ENCODE results near the gene IL17D. TPM values are rescaled to one million over a fixed set of nuclear protein-coding genes. Genes with fewer than 3 reads are reported as not detected.

IL17D gene
- total and polyA plus RNA-seq, 10 of the 15 experiments (the other 5 are each of a cell fraction or from before 2014, with no cell fraction given): 0.03 to 1.6 (median 0.33) TPM

DNA sequence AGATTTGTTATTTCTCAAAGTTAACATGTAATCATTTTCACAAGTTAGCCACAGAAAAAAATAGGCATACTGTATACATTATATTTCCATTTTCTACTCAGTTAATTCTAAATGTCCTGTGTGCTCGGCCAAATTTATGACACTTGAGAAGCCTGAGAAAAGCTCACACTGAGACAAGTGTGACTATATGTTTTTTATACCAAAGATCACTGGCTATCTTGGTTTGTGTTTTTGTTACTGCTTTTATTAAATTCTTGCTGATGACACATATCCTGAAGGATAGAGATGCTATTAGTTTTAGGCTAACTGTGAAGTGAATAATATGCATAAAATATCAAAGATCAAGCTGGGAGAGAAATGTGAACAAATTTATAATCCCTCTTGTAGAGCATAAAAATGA is 49.3 kb upstream of the IL17D start:
- in situ Hi-C loops (cut with MboI): no loop called here
- Histone ChIP-seq H2AFZ (ENCODE audit: control insufficient read depth, low read depth, low read length) (no peak overlapping the region), H3K36me3 (ENCODE audit: control insufficient read depth in 2 of 2, insufficient read depth in 2 of 2, low read length in 1 of 2) (no peaks in the 10 kb centered on the region), H3K4me3 (no peak overlapping the region), H3K79me2 (ENCODE audit: control insufficient read depth, insufficient read depth, low read length) (no peaks in the 10 kb centered on the region), H3K4me2 (ENCODE audit: control insufficient read depth, insufficient read depth) (no peak overlapping the region), H3K27me3 (replicated peaks in 1 of 2; ENCODE audit: control insufficient read depth in 2 of 2, insufficient read depth in 2 of 2, low read length in 1 of 2) (no peaks in the 10 kb centered on the region), H3K9me3 (replicated peaks; ENCODE audit: control insufficient read depth, insufficient read depth, low read length) (no peaks in the 10 kb centered on the region), H4K20me1 (ENCODE audit: control insufficient read depth, insufficient read depth) (no peaks in the 10 kb centered on the region), H3K27ac (ENCODE audit: control insufficient read depth, insufficient read depth) (no peak overlapping the region), H3K9ac (ENCODE audit: control insufficient read depth, insufficient read depth, low read length) (no peak overlapping the region), H3K4me1 (ENCODE audit: control insufficient read depth, insufficient read depth, low read length) (no peaks in the 10 kb centered on the region)
- TF ChIP-seq SPI1 (IDR thresholded peaks at IDR 0.05; ENCODE audit: borderline replicate concordance, insufficient read depth, low read depth, low read length): no peak
- ChIA-PET SMC1A (ENCODE audit: uncharacterized antibody, unreplicated experiment) (no interaction called here), CTCF (no interaction called here), RAD21 (ENCODE audit: unreplicated experiment) (no interaction called here), POLR2A (interaction anchor here (0.6 kb wide), 1 partner anchor 635 kb away, joined by 5 read pairs; no protein-coding TSS in a partner anchor)
- WGBS (ENCODE audit: insufficient coverage, insufficient replicate concordance, low lambda C conversion rate, missing lambda C conversion rate): 100% methylated on average over 1 of the region's 1 CpG
- DNase-seq (ENCODE audit: low read depth, low spot score) (no peak), ATAC-seq (no peak), FAIRE-seq (no peak)
- no TSS peak for BruUV-seq (replicated peaks)
- intact Hi-C loops (cut with micrococcal nuclease; ENCODE audit: unreplicated experiment): no loop called here

DNA sequence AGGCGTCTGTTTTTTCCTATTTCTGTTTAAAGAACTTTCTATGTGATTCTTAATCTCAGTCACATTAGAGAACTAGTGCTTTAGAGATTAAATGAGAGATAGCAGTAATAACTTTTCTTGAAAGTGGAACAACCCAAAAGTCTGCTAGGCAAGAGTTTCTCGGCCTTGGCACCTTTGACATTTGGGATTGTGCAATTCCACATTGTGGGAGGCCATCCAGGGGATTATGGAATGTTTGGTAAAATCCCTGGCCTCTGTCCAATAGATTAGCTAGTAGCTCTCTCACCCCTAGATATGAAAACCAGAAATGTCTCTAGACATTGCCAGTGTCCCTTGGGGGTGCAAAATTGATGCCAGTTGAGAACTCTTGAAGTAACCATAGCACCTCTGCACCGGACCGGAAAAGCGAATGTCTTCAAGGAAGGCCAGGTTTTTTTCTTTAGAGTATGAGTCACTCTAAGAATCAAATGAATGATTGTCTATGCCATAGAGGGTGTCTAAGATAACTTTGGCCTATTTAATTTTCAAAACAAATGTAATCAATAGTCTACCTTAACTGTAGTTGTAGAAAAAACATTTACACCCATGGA is 45.0 kb upstream of the IL17D start:
- no peak for FAIRE-seq

More for the DNA sequence above, 45.0 kb upstream of the IL17D start:
- H3K27me3 ChIP-seq (replicated peaks in 1 of 2; ENCODE audit: control insufficient read depth in 2 of 2, insufficient read depth in 2 of 2, low read length in 1 of 2): no peaks in the 10 kb centered on the region
- no TSS peak for BruUV-seq (replicated peaks)
- RAD21 ChIA-PET (ENCODE audit: unreplicated experiment): no interaction called here
- H3K9ac ChIP-seq (ENCODE audit: control insufficient read depth, insufficient read depth, low read length): no peak overlapping the region
- H3K79me2 ChIP-seq (ENCODE audit: control insufficient read depth, insufficient read depth, low read length): no peaks in the 10 kb centered on the region
- intact Hi-C loops (cut with micrococcal nuclease; ENCODE audit: unreplicated experiment) (no loop called here), in situ Hi-C loops (cut with MboI) (no loop called here)
- H3K27ac ChIP-seq (ENCODE audit: control insufficient read depth, insufficient read depth): no peak overlapping the region
- no peaks in the 10 kb centered on the region for H3K9me3 ChIP-seq (replicated peaks; ENCODE audit: control insufficient read depth, insufficient read depth, low read length)
- no peak overlapping the region for H3K4me2 ChIP-seq (ENCODE audit: control insufficient read depth, insufficient read depth)
- SMC1A ChIA-PET (ENCODE audit: uncharacterized antibody, unreplicated experiment): no interaction called here
- no peak overlapping the region for H3K4me3 ChIP-seq
- ATAC-seq (no peak), DNase-seq (ENCODE audit: low read depth, low spot score) (no peak)
- TF ChIP-seq RAD21 (IDR thresholded peaks at IDR 0.05; ENCODE audit: insufficient read depth, low read depth, low read length) (no peak), MTA3 (IDR thresholded peaks at IDR 0.05; ENCODE audit: borderline replicate concordance, low read length) (no peak), ZNF24 (IDR thresholded peaks at IDR 0.05) (no peak), ZSCAN29 (IDR thresholded peaks at IDR 0.05) (no peak), FOXM1 (IDR thresholded peaks at IDR 0.05; ENCODE audit: low read depth, low read length) (no peak), NR2C2 (IDR thresholded peaks at IDR 0.05; ENCODE audit: borderline replicate concordance, control insufficient read depth, insufficient read length, low read depth) (no peak), BCL11A (IDR thresholded peaks at IDR 0.05; ENCODE audit: low read depth, low read length) (no peak), IKZF2 (IDR thresholded peaks at IDR 0.05) (no peak), RELA (IDR thresholded peaks at IDR 0.05; ENCODE audit: borderline replicate concordance, partially characterized antibody) (no peak), KDM1A (IDR thresholded peaks at IDR 0.05; ENCODE audit: borderline replicate concordance) (no peak)
- CTCF ChIA-PET: no interaction called here
- POLR2A ChIA-PET: interaction anchor here (0.7 kb wide), 1 partner anchor 11 kb away, joined by 3 read pairs; no protein-coding TSS in a partner anchor
- no peaks in the 10 kb centered on the region for H3K4me1 ChIP-seq (ENCODE audit: control insufficient read depth, insufficient read depth, low read length)
- no peaks in the 10 kb centered on the region for H3K36me3 ChIP-seq (ENCODE audit: control insufficient read depth in 2 of 2, insufficient read depth in 2 of 2, low read length in 1 of 2)
- 63% methylated on average over 5 of the region's 5 CpGs for WGBS (ENCODE audit: insufficient coverage, insufficient replicate concordance, low lambda C conversion rate, missing lambda C conversion rate)
- no peak overlapping the region for H2AFZ ChIP-seq (ENCODE audit: control insufficient read depth, low read depth, low read length)
- H4K20me1 ChIP-seq (ENCODE audit: control insufficient read depth, insufficient read depth): no peaks in the 10 kb centered on the region
